Middle frontal gyrus (tissue), 1 donor: Measurements from ENCODE around the gene FSHR.

Experiments used
- DNase-seq: peaks from one replicate; pipeline ENCODE4 v3.0.0-alpha.2; 2015; ENCODE audit warnings: low spot score; ENCODE audit errors: extremely low spot score

FSHR gene

GRCh38 chr2:49113046-49113445, 41.3 kb downstream of the FSHR start:
- DNase-seq = no peak

GRCh38 chr2:49111456-49111855, 42.9 kb downstream of the FSHR start:
- DNase-seq = no peak

- no peak for DNase-seq
These were observed 43.3 kb downstream of the FSHR start for GRCh38 chr2:49111006-49111405.

GRCh38 chr2:49110571-49110970, 43.7 kb downstream of the FSHR start:
- no peak for DNase-seq

GRCh38 chr2:49108851-49109250, 45.5 kb downstream of the FSHR start:
- DNase-seq = no peak

- no peak for DNase-seq
These were observed 45.9 kb downstream of the FSHR start for GRCh38 chr2:49108436-49108835.

GRCh38 chr2:49105506-49105905, 48.8 kb downstream of the FSHR start:
- DNase-seq = no peak

- DNase-seq = no peak
These were observed 52.2 kb downstream of the FSHR start for GRCh38 chr2:49102146-49102545.

- DNase-seq = no peak
These were observed 73.6 kb downstream of the FSHR start for GRCh38 chr2:49080681-49081080.

GRCh38 chr2:49070716-49071115, 83.6 kb downstream of the FSHR start:
- DNase-seq = no peak

GRCh38 chr2:49069829-49070228, 84.5 kb downstream of the FSHR start:
- DNase-seq = no peak

- no peak for DNase-seq
These were observed 85.7 kb downstream of the FSHR start for GRCh38 chr2:49068613-49069012.

GRCh38 chr2:49067971-49068370, 86.3 kb downstream of the FSHR start:
- DNase-seq = no peak

- DNase-seq = no peak
These were observed 101.2 kb downstream of the FSHR start for GRCh38 chr2:49053156-49053555.

- DNase-seq = no peak
These were observed 104.0 kb downstream of the FSHR start for GRCh38 chr2:49050265-49050664.

- no peak for DNase-seq
These were observed 105.2 kb downstream of the FSHR start for GRCh38 chr2:49049161-49049560.

GRCh38 chr2:49045083-49045482, 109.2 kb downstream of the FSHR start:
- DNase-seq = no peak

GRCh38 chr2:49044350-49045079, 109.8 kb downstream of the FSHR start:
- DNase-seq = no peak

- no peak for DNase-seq
These were observed 110.8 kb downstream of the FSHR start for GRCh38 chr2:49043405-49043982.

- DNase-seq = no peak
These were observed 111.8 kb downstream of the FSHR start for GRCh38 chr2:49042488-49042887.

- DNase-seq = no peak
These were observed 113.3 kb downstream of the FSHR start for GRCh38 chr2:49041061-49041460.

GRCh38 chr2:49037197-49037596, 117.1 kb downstream of the FSHR start:
- no peak for DNase-seq

- no peak for DNase-seq
These were observed 118.8 kb downstream of the FSHR start for GRCh38 chr2:49035481-49035880.
